ENCODE measurements around the gene FAIM2. TPM values are rescaled to one million over a fixed set of nuclear protein-coding genes. Genes with fewer than 3 reads are reported as not detected.
A peak's percentile ranks its signal among the peaks of the same experiment; 100 is the strongest.

Gene FAIM2
- total RNA-seq, 1 donor from 2014 or later: 2.9 TPM

- Histone ChIP-seq H3K4me1 (peaks cover 14% of the 10 kb centered on the region), H3K27ac (no peak overlapping the region), H3K27me3 (ENCODE audit: low read depth) (no peaks in the 10 kb centered on the region), H3K36me3 (no peaks in the 10 kb centered on the region), H3K4me3 (no peak overlapping the region), H3K9me3 (no peaks in the 10 kb centered on the region)
- DNase-seq (peak; percentile 63), ATAC-seq (peak; percentile 64 to 81)
- intact Hi-C loops (cut with DNase I): no loop called here
- TF ChIP-seq, protein P1, sequence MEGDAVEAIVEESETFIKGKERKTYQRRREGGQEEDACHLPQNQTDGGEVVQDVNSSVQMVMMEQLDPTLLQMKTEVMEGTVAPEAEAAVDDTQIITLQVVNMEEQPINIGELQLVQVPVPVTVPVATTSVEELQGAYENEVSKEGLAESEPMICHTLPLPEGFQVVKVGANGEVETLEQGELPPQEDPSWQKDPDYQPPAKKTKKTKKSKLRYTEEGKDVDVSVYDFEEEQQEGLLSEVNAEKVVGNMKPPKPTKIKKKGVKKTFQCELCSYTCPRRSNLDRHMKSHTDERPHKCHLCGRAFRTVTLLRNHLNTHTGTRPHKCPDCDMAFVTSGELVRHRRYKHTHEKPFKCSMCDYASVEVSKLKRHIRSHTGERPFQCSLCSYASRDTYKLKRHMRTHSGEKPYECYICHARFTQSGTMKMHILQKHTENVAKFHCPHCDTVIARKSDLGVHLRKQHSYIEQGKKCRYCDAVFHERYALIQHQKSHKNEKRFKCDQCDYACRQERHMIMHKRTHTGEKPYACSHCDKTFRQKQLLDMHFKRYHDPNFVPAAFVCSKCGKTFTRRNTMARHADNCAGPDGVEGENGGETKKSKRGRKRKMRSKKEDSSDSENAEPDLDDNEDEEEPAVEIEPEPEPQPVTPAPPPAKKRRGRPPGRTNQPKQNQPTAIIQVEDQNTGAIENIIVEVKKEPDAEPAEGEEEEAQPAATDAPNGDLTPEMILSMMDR (IDR thresholded peaks at IDR 0.05): no peak
These were observed 39.4 kb upstream of the FAIM2 start for GRCh38 chr12:49942921-49943624.

- Histone ChIP-seq H3K4me1 (peaks cover 14% of the 10 kb centered on the region), H3K9me3 (no peaks in the 10 kb centered on the region), H3K27ac (no peak overlapping the region), H3K36me3 (no peaks in the 10 kb centered on the region), H3K27me3 (ENCODE audit: low read depth) (no peaks in the 10 kb centered on the region), H3K4me3 (no peak overlapping the region)
- intact Hi-C loops (cut with DNase I): no loop called here
- ATAC-seq: no peak
- no peak for DNase-seq
- TF ChIP-seq, protein P1 (IDR thresholded peaks at IDR 0.05): no peak
These were observed 38.8 kb upstream of the FAIM2 start for GRCh38 chr12:49942512-49942893.

DNA sequence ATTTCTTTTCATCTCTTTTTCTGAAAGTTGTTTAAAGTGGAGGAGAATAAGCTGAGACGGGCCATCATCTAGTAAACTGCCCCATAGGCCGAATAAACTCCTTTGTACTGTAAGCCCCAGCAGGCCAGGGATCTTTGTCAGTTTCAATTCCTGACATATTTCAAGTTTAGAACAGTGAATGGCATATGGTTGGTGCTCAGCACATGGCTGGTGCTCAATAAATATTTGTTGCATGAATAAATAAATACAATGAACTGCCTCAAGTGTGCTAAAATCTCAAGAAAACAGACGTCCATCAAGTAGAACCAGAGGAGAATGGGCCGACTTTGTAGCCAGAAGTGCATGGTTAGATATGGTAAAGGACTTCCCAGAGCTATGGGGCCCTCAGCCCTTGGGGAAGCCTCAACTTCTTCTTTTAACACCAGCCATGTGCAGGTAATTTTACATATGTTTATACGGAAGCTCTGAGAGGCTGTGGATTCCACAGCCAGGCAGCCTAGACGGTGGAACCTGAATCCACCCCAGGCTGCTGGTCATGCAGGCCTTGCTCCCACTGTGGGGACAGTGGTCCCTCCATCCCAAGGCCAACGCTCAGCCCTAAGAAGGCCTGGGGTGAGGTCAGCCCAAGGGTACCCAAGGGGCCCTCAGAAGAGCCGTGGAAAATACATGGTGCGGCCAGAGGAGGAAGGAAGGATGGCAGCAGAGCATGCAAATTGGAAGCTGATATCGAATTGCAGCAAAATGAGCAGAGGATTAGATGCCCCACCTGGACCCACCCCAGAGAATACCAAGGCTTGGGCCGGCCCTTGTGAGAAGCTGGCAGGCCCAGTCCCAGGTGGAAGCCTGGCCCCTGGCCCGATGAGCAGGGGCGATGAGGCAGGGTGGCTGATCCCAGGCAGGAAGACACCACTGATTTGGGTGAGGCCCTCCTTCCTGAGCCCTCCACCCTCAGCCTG, 38.1 kb upstream of the FAIM2 start:
- H3K9me3 ChIP-seq: no peaks in the 10 kb centered on the region
- H3K36me3 ChIP-seq: no peaks in the 10 kb centered on the region
- DNase-seq (no peak), ATAC-seq (no peak)
- no peak overlapping the region for H3K27ac ChIP-seq
- no peaks in the 10 kb centered on the region for H3K27me3 ChIP-seq (ENCODE audit: low read depth)
- no peak overlapping the region for H3K4me3 ChIP-seq
- TF ChIP-seq, protein P1 (IDR thresholded peaks at IDR 0.05): no peak
- peaks cover 14% of the 10 kb centered on the region for H3K4me1 ChIP-seq
- intact Hi-C loops (cut with DNase I): no loop called here

DNA sequence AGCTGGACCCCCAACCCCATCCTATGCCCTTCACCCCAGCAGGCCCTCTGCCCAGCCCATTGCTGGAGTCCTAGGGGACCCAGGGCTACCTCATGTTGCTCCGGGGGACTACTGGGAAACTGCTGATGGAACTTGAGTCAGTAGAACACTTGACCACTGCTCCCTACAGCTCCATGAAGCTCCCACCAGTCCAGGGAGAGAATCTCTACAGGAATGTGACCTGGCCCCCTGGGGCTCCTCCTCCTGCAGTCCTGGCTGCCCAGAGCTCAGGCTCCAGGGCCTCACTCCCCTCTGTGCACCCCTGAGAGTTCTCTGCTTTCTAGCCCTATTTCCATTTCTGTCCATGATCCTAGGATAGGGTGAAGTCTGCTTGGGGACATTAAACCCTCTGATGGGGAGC, 36.0 kb upstream of the FAIM2 start:
- Histone ChIP-seq H3K27me3 (ENCODE audit: low read depth) (no peaks in the 10 kb centered on the region), H3K9me3 (no peaks in the 10 kb centered on the region), H3K4me1 (no peaks in the 10 kb centered on the region), H3K36me3 (no peaks in the 10 kb centered on the region), H3K27ac (no peak overlapping the region), H3K4me3 (no peak overlapping the region)
- intact Hi-C loops (cut with DNase I): no loop called here
- TF ChIP-seq, protein P1 (IDR thresholded peaks at IDR 0.05): no peak
- DNase-seq (no peak), ATAC-seq (no peak)

GRCh38 chr12:49939307-49939706, 35.6 kb upstream of the FAIM2 start:
- peak in 1 of 2 donors; percentile 47 for ATAC-seq
- no peak overlapping the region for H3K27ac ChIP-seq
- TF ChIP-seq, protein P1 (IDR thresholded peaks at IDR 0.05): no peak
- H3K27me3 ChIP-seq (ENCODE audit: low read depth): no peaks in the 10 kb centered on the region
- H3K4me3 ChIP-seq: no peak overlapping the region
- H3K4me1 ChIP-seq: no peaks in the 10 kb centered on the region
- no peaks in the 10 kb centered on the region for H3K36me3 ChIP-seq
- intact Hi-C loops (cut with DNase I): no loop called here
- no peaks in the 10 kb centered on the region for H3K9me3 ChIP-seq
- no peak for DNase-seq

All from lower lobe of right lung (tissue), 2 donors.